OCI-LY1 (cell line): Measurements from ENCODE around the gene IREB2.

ENCODE experiments used
- CTCF ChIP-seq: fragments of 200-600 bp; sonication (generic), shearing (Covaris generic); IDR thresholded peaks from 2 replicates; pipeline ENCODE4 v1.5.1; 2017; ENCODE audit warnings: mild to moderate bottlenecking, antibody characterized with exemption, low read length, moderate library complexity, mixed read lengths
- EZH2 ChIP-seq: fragments of 200-600 bp; sonication (generic), shearing (Covaris generic); IDR thresholded peaks from 2 replicates; pipeline ENCODE4 v1.8.0; 2017; ENCODE audit warnings: borderline replicate concordance, mixed run types, mild to moderate bottlenecking, antibody characterized with exemption, low read length, moderate library complexity, mixed read lengths

GRCh38 chr15:78407608-78408354 is 30.2 kb upstream of the IREB2 start:
- TF ChIP-seq CTCF (no peak), EZH2 (no peak)
